ENCODE results near the gene ATP7A.

ATP7A gene

GRCh38 chrX:77946571-77946970 lies 36.1 kb downstream of the ATP7A start:
- H3K9ac ChIP-seq (ENCODE audit: low read length): no peak overlapping the region
- H3K4me1 ChIP-seq (ENCODE audit: insufficient read depth, low read length): no peaks in the 10 kb centered on the region
- no peaks in the 10 kb centered on the region for H3K27me3 ChIP-seq (ENCODE audit: control insufficient read depth in 1 of 2, insufficient read depth in 2 of 2, low read length in 2 of 2)
- no peak overlapping the region for H3K27ac ChIP-seq (ENCODE audit: low read depth, low read length)
- no peak overlapping the region for H3K4me3 ChIP-seq (ENCODE audit: low read depth in 1 of 2, low read length in 2 of 2)
- no peaks in the 10 kb centered on the region for H3K9me3 ChIP-seq (ENCODE audit: low read length)
- no peaks in the 10 kb centered on the region for H3K36me3 ChIP-seq (ENCODE audit: insufficient read depth, low read length)

GRCh38 chrX:77949840-77950239 lies 39.3 kb downstream of the ATP7A start:
- H3K27ac ChIP-seq (ENCODE audit: low read depth, low read length): no peak overlapping the region
- H3K9me3 ChIP-seq (ENCODE audit: low read length): no peaks in the 10 kb centered on the region
- H3K4me3 ChIP-seq (ENCODE audit: low read depth in 1 of 2, low read length in 2 of 2): no peak overlapping the region
- H3K9ac ChIP-seq (ENCODE audit: low read length): no peak overlapping the region
- H3K36me3 ChIP-seq (ENCODE audit: insufficient read depth, low read length): no peaks in the 10 kb centered on the region
- no peaks in the 10 kb centered on the region for H3K27me3 ChIP-seq (ENCODE audit: control insufficient read depth in 1 of 2, insufficient read depth in 2 of 2, low read length in 2 of 2)
- no peaks in the 10 kb centered on the region for H3K4me1 ChIP-seq (ENCODE audit: insufficient read depth, low read length)

GRCh38 chrX:77952173-77952572 lies 41.7 kb downstream of the ATP7A start:
- H3K9me3 ChIP-seq (ENCODE audit: low read length): no peaks in the 10 kb centered on the region
- H3K36me3 ChIP-seq (ENCODE audit: insufficient read depth, low read length): no peaks in the 10 kb centered on the region
- H3K27ac ChIP-seq (ENCODE audit: low read depth, low read length): no peak overlapping the region
- no peaks in the 10 kb centered on the region for H3K27me3 ChIP-seq (ENCODE audit: control insufficient read depth in 1 of 2, insufficient read depth in 2 of 2, low read length in 2 of 2)
- no peak overlapping the region for H3K4me3 ChIP-seq (ENCODE audit: low read depth in 1 of 2, low read length in 2 of 2)
- H3K4me1 ChIP-seq (ENCODE audit: insufficient read depth, low read length): no peaks in the 10 kb centered on the region
- H3K9ac ChIP-seq (ENCODE audit: low read length): no peak overlapping the region

GRCh38 chrX:77953302-77953701 lies 42.8 kb downstream of the ATP7A start:
- no peaks in the 10 kb centered on the region for H3K4me1 ChIP-seq (ENCODE audit: insufficient read depth, low read length)

GRCh38 chrX:77953708-77954107 lies 43.2 kb downstream of the ATP7A start:
- Histone ChIP-seq H3K9me3 (ENCODE audit: low read length) (no peaks in the 10 kb centered on the region), H3K27ac (ENCODE audit: low read depth, low read length) (no peak overlapping the region), H3K4me1 (ENCODE audit: insufficient read depth, low read length) (no peaks in the 10 kb centered on the region)

More at GRCh38 chrX:77953302-77953701, 42.8 kb downstream of the ATP7A start:
- Histone ChIP-seq H3K27ac (ENCODE audit: low read depth, low read length) (no peak overlapping the region), H3K9ac (ENCODE audit: low read length) (no peak overlapping the region), H3K27me3 (ENCODE audit: control insufficient read depth in 1 of 2, insufficient read depth in 2 of 2, low read length in 2 of 2) (no peaks in the 10 kb centered on the region), H3K4me3 (ENCODE audit: low read depth in 1 of 2, low read length in 2 of 2) (no peak overlapping the region), H3K36me3 (ENCODE audit: insufficient read depth, low read length) (no peaks in the 10 kb centered on the region), H3K9me3 (ENCODE audit: low read length) (no peaks in the 10 kb centered on the region)

GRCh38 chrX:77960567-77960966 lies 50.1 kb downstream of the ATP7A start:
- Histone ChIP-seq H3K4me1 (ENCODE audit: insufficient read depth, low read length) (no peaks in the 10 kb centered on the region), H3K27me3 (ENCODE audit: control insufficient read depth in 1 of 2, insufficient read depth in 2 of 2, low read length in 2 of 2) (no peaks in the 10 kb centered on the region), H3K36me3 (ENCODE audit: insufficient read depth, low read length) (no peaks in the 10 kb centered on the region), H3K9ac (ENCODE audit: low read length) (no peak overlapping the region), H3K27ac (ENCODE audit: low read depth, low read length) (no peak overlapping the region), H3K9me3 (ENCODE audit: low read length) (no peaks in the 10 kb centered on the region), H3K4me3 (ENCODE audit: low read depth in 1 of 2, low read length in 2 of 2) (no peak overlapping the region)

More at GRCh38 chrX:77953708-77954107, 43.2 kb downstream of the ATP7A start:
- Histone ChIP-seq H3K27me3 (ENCODE audit: control insufficient read depth in 1 of 2, insufficient read depth in 2 of 2, low read length in 2 of 2) (no peaks in the 10 kb centered on the region), H3K36me3 (ENCODE audit: insufficient read depth, low read length) (no peaks in the 10 kb centered on the region), H3K9ac (ENCODE audit: low read length) (no peak overlapping the region), H3K4me3 (ENCODE audit: low read depth in 1 of 2, low read length in 2 of 2) (no peak overlapping the region)

- no peak overlapping the region for H3K9ac ChIP-seq (ENCODE audit: low read length)
- no peak overlapping the region for H3K27ac ChIP-seq (ENCODE audit: low read depth, low read length)
- no peaks in the 10 kb centered on the region for H3K27me3 ChIP-seq (ENCODE audit: control insufficient read depth in 1 of 2, insufficient read depth in 2 of 2, low read length in 2 of 2)
- H3K4me3 ChIP-seq (ENCODE audit: low read depth in 1 of 2, low read length in 2 of 2): no peak overlapping the region
- no peaks in the 10 kb centered on the region for H3K9me3 ChIP-seq (ENCODE audit: low read length)
- H3K4me1 ChIP-seq (ENCODE audit: insufficient read depth, low read length): no peaks in the 10 kb centered on the region
- H3K36me3 ChIP-seq (ENCODE audit: insufficient read depth, low read length): no peaks in the 10 kb centered on the region
Observed at GRCh38 chrX:77961063-77961462, 50.6 kb downstream of the ATP7A start.

GRCh38 chrX:77962068-77962902 lies 51.8 kb downstream of the ATP7A start:
- H3K9ac ChIP-seq (ENCODE audit: low read length): no peak overlapping the region
- H3K27ac ChIP-seq (ENCODE audit: low read depth, low read length): no peak overlapping the region
- H3K27me3 ChIP-seq (ENCODE audit: control insufficient read depth in 1 of 2, insufficient read depth in 2 of 2, low read length in 2 of 2): no peaks in the 10 kb centered on the region

GRCh38 chrX:77966361-77966760 lies 55.9 kb downstream of the ATP7A start:
- H3K9ac ChIP-seq (ENCODE audit: low read length): no peak overlapping the region
- H3K36me3 ChIP-seq (ENCODE audit: insufficient read depth, low read length): no peaks in the 10 kb centered on the region
- no peak overlapping the region for H3K4me3 ChIP-seq (ENCODE audit: low read depth in 1 of 2, low read length in 2 of 2)
- H3K27ac ChIP-seq (ENCODE audit: low read depth, low read length): no peak overlapping the region
- no peaks in the 10 kb centered on the region for H3K9me3 ChIP-seq (ENCODE audit: low read length)
- no peaks in the 10 kb centered on the region for H3K4me1 ChIP-seq (ENCODE audit: insufficient read depth, low read length)
- no peaks in the 10 kb centered on the region for H3K27me3 ChIP-seq (ENCODE audit: control insufficient read depth in 1 of 2, insufficient read depth in 2 of 2, low read length in 2 of 2)

More at GRCh38 chrX:77962068-77962902, 51.8 kb downstream of the ATP7A start:
- no peak overlapping the region for H3K4me3 ChIP-seq (ENCODE audit: low read depth in 1 of 2, low read length in 2 of 2)
- no peaks in the 10 kb centered on the region for H3K4me1 ChIP-seq (ENCODE audit: insufficient read depth, low read length)
- H3K36me3 ChIP-seq (ENCODE audit: insufficient read depth, low read length): no peaks in the 10 kb centered on the region
- H3K9me3 ChIP-seq (ENCODE audit: low read length): no peaks in the 10 kb centered on the region

- no peak overlapping the region for H3K4me3 ChIP-seq (ENCODE audit: low read depth in 1 of 2, low read length in 2 of 2)
- H3K9me3 ChIP-seq (ENCODE audit: low read length): no peaks in the 10 kb centered on the region
- H3K27me3 ChIP-seq (ENCODE audit: control insufficient read depth in 1 of 2, insufficient read depth in 2 of 2, low read length in 2 of 2): no peaks in the 10 kb centered on the region
- H3K4me1 ChIP-seq (ENCODE audit: insufficient read depth, low read length): no peaks in the 10 kb centered on the region
- no peak overlapping the region for H3K9ac ChIP-seq (ENCODE audit: low read length)
- no peaks in the 10 kb centered on the region for H3K36me3 ChIP-seq (ENCODE audit: insufficient read depth, low read length)
- no peak overlapping the region for H3K27ac ChIP-seq (ENCODE audit: low read depth, low read length)
Observed at GRCh38 chrX:77967631-77968030, 57.1 kb downstream of the ATP7A start.

- H3K27me3 ChIP-seq (ENCODE audit: control insufficient read depth in 1 of 2, insufficient read depth in 2 of 2, low read length in 2 of 2): no peaks in the 10 kb centered on the region
- H3K27ac ChIP-seq (ENCODE audit: low read depth, low read length): no peak within 1 kb of the TSS
- no peaks in the 10 kb centered on the region for H3K9me3 ChIP-seq (ENCODE audit: low read length)
- no peak within 1 kb of the TSS for H3K9ac ChIP-seq (ENCODE audit: low read length)
- H3K4me3 ChIP-seq (ENCODE audit: low read depth in 1 of 2, low read length in 2 of 2): no peak within 1 kb of the TSS
- no peaks in the 10 kb centered on the region for H3K4me1 ChIP-seq (ENCODE audit: insufficient read depth, low read length)
- H3K36me3 ChIP-seq (ENCODE audit: insufficient read depth, low read length): no peaks in the 10 kb centered on the region
Observed at GRCh38 chrX:77969538-77969937, 59.0 kb downstream of the ATP7A start, which contains the start of gene PGAM4. Gene PGAM4 (minus strand): TSS chrX:77969638. CDS start chrX:77969638, 0 bp downstream.

- H3K4me1 ChIP-seq (ENCODE audit: insufficient read depth, low read length): no peaks in the 10 kb centered on the region
- H3K4me3 ChIP-seq (ENCODE audit: low read depth in 1 of 2, low read length in 2 of 2): no peak overlapping the region
- H3K9ac ChIP-seq (ENCODE audit: low read length): no peak overlapping the region
- no peaks in the 10 kb centered on the region for H3K36me3 ChIP-seq (ENCODE audit: insufficient read depth, low read length)
- no peaks in the 10 kb centered on the region for H3K9me3 ChIP-seq (ENCODE audit: low read length)
- no peak overlapping the region for H3K27ac ChIP-seq (ENCODE audit: low read depth, low read length)
- H3K27me3 ChIP-seq (ENCODE audit: control insufficient read depth in 1 of 2, insufficient read depth in 2 of 2, low read length in 2 of 2): no peaks in the 10 kb centered on the region
Observed at GRCh38 chrX:77975755-77976154, 65.3 kb downstream of the ATP7A start.

Data from muscle layer of colon (tissue), 2 donors.